ENCODE measurements around the gene NPBWR2.

NPBWR2 gene

GRCh38 chr20:64099086-64099786, 8.1 kb downstream of the NPBWR2 start:
- no peak overlapping the region for H3K4me3 ChIP-seq (ENCODE audit: low read depth, low read length)
- TF ChIP-seq CTCF (conservative IDR thresholded peaks at IDR 0.05; ENCODE audit: low read depth, low read length), result no peak
- no peak for DNase-seq (ENCODE audit: low read depth)

- no peak for TF ChIP-seq CTCF (conservative IDR thresholded peaks at IDR 0.05; ENCODE audit: low read depth, low read length)
- no peak overlapping the region for H3K4me3 ChIP-seq (ENCODE audit: low read depth, low read length)
- DNase-seq (ENCODE audit: low read depth), result no peak
Observed at GRCh38 chr20:64098471-64099013, 8.8 kb downstream of the NPBWR2 start.

GRCh38 chr20:64096535-64096934, 10.8 kb downstream of the NPBWR2 start:
- no peak overlapping the region for H3K4me3 ChIP-seq (ENCODE audit: low read depth, low read length)
- no peak for DNase-seq (ENCODE audit: low read depth)
- no peak for TF ChIP-seq CTCF (conservative IDR thresholded peaks at IDR 0.05; ENCODE audit: low read depth, low read length)

GRCh38 chr20:64095927-64096326, 11.4 kb downstream of the NPBWR2 start:
- TF ChIP-seq CTCF (conservative IDR thresholded peaks at IDR 0.05; ENCODE audit: low read depth, low read length), result no peak
- DNase-seq (ENCODE audit: low read depth), result no peak
- H3K4me3 ChIP-seq (ENCODE audit: low read depth, low read length), result no peak overlapping the region

- TF ChIP-seq CTCF (conservative IDR thresholded peaks at IDR 0.05; ENCODE audit: low read depth, low read length), result no peak
- no peak for DNase-seq (ENCODE audit: low read depth)
- H3K4me3 ChIP-seq (ENCODE audit: low read depth, low read length), result no peak overlapping the region
Observed at GRCh38 chr20:64095455-64095854, 11.9 kb downstream of the NPBWR2 start.

- no peak for TF ChIP-seq CTCF (conservative IDR thresholded peaks at IDR 0.05; ENCODE audit: low read depth, low read length)
- no peak for DNase-seq (ENCODE audit: low read depth)
- H3K4me3 ChIP-seq (ENCODE audit: low read depth, low read length), result no peak overlapping the region
Observed at GRCh38 chr20:64093013-64093503, 14.3 kb downstream of the NPBWR2 start.

All from choroid plexus epithelial cell (primary cell).